Glutamatergic neuron (in vitro differentiated cells): ENCODE measurements around the gene OVAAL. TPM values are rescaled to one million over a fixed set of nuclear protein-coding genes. Genes with fewer than 3 reads are reported as not detected.

ENCODE experiments used
- DNase-seq: peaks from one replicate; pipeline ENCODE4 v3.0.0; 2022
- H3K27ac Mint-ChIP-seq: one replicate; pipeline ENCODE4 v1.8.0; 2020; ENCODE audit warnings: mild to moderate bottlenecking, mixed read lengths, inconsistent platforms; ENCODE audit not compliant: unreplicated experiment
- H3K27me3 Mint-ChIP-seq: one replicate; pipeline ENCODE4 v1.8.0; 2020; ENCODE audit warnings: mild to moderate bottlenecking, moderate library complexity, mixed read lengths, inconsistent platforms; ENCODE audit not compliant: unreplicated experiment
- H3K36me3 Mint-ChIP-seq: one replicate; pipeline ENCODE4 v1.8.0; 2020; ENCODE audit warnings: mild to moderate bottlenecking, mixed read lengths, inconsistent platforms; ENCODE audit not compliant: unreplicated experiment
- H3K4me1 Mint-ChIP-seq: one replicate; pipeline ENCODE4 v1.8.0; 2020; ENCODE audit warnings: mild to moderate bottlenecking, low read depth, mixed read lengths, inconsistent platforms; ENCODE audit not compliant: unreplicated experiment
- H3K4me3 Mint-ChIP-seq: one replicate; pipeline ENCODE4 v1.8.0; 2020; ENCODE audit warnings: mild to moderate bottlenecking, mixed read lengths, inconsistent platforms; ENCODE audit not compliant: unreplicated experiment
- H3K9me3 Mint-ChIP-seq: one replicate; pipeline ENCODE4 v1.8.0; 2020; ENCODE audit warnings: mild to moderate bottlenecking, moderate library complexity, mixed read lengths, inconsistent platforms; ENCODE audit not compliant: unreplicated experiment
- CTCF ChIP-seq: fragments of 200-600 bp; sonication (generic); IDR thresholded peaks from one replicate; pipeline ENCODE4 v1.5.0; 2021; ENCODE audit not compliant: partially characterized antibody, unreplicated experiment
- long read RNA-seq: library from polyadenylated mRNA; unstranded; transcript quantifications from one replicate; pipeline ENCODE4 v2.0.0, GENCODE V29; 2020; ENCODE audit not compliant: unreplicated experiment
- total RNA-seq: library from RNA; stranded (reverse); fragmentation: NEBNext Ultra II Directional; extraction: Animal tissue kit (Norgen Biotek cat#: 25700); gene quantifications from one replicate; pipeline ENCODE4 v1.2.1, GENCODE V29; 2021; ENCODE audit not compliant: unreplicated experiment

Gene OVAAL
- not detected for total RNA-seq
- long read RNA-seq = 0 reads

- Mint-ChIP-seq H3K4me3 (no peak within 1 kb of the TSS), H3K36me3 (peaks cover 6% of the 10 kb centered on the region), H3K4me1 (no peaks in the 10 kb centered on the region), H3K27ac (no peak within 1 kb of the TSS), H3K9me3 (peaks cover 4% of the 10 kb centered on the region), H3K27me3 (peaks cover 7% of the 10 kb centered on the region)
- no peak for DNase-seq
- TF ChIP-seq CTCF = no peak
Observed at GRCh38 chr1:180558664-180559063, at the start of gene OVAAL. Gene OVAAL, plus strand, starts transcription at chr1:180558964.

GRCh38 chr1:180510882-180511281, 47.9 kb upstream of the OVAAL start:
- Mint-ChIP-seq H3K27ac (no peak overlapping the region), H3K4me3 (no peak overlapping the region), H3K27me3 (no peaks in the 10 kb centered on the region), H3K4me1 (no peaks in the 10 kb centered on the region), H3K36me3 (no peaks in the 10 kb centered on the region), H3K9me3 (peaks cover 2% of the 10 kb centered on the region)
- DNase-seq = no peak
- no peak for TF ChIP-seq CTCF

- no peaks in the 10 kb centered on the region for H3K4me1 Mint-ChIP-seq
- no peak overlapping the region for H3K27ac Mint-ChIP-seq
- no peaks in the 10 kb centered on the region for H3K27me3 Mint-ChIP-seq
- peaks cover 2% of the 10 kb centered on the region for H3K9me3 Mint-ChIP-seq
- H3K4me3 Mint-ChIP-seq = no peak overlapping the region
- DNase-seq = no peak
- no peak for TF ChIP-seq CTCF
- no peaks in the 10 kb centered on the region for H3K36me3 Mint-ChIP-seq
Observed at GRCh38 chr1:180513531-180513930, 45.2 kb upstream of the OVAAL start.

GRCh38 chr1:180515364-180515763, 43.4 kb upstream of the OVAAL start:
- DNase-seq = no peak
- Mint-ChIP-seq H3K27ac (no peak overlapping the region), H3K9me3 (no peaks in the 10 kb centered on the region), H3K4me3 (no peak overlapping the region), H3K4me1 (no peaks in the 10 kb centered on the region), H3K27me3 (no peaks in the 10 kb centered on the region), H3K36me3 (no peaks in the 10 kb centered on the region)
- TF ChIP-seq CTCF = no peak

GRCh38 chr1:180515857-180516388, 42.8 kb upstream of the OVAAL start:
- H3K4me3 Mint-ChIP-seq = no peak overlapping the region
- peak; percentile 58 for DNase-seq
- H3K9me3 Mint-ChIP-seq = no peaks in the 10 kb centered on the region
- peak; percentile 73 for TF ChIP-seq CTCF
- H3K27me3 Mint-ChIP-seq = no peaks in the 10 kb centered on the region
- no peaks in the 10 kb centered on the region for H3K4me1 Mint-ChIP-seq
- no peak overlapping the region for H3K27ac Mint-ChIP-seq
- no peaks in the 10 kb centered on the region for H3K36me3 Mint-ChIP-seq
